ENCODE measurements around the gene RAP2A.

Gene RAP2A

DNA sequence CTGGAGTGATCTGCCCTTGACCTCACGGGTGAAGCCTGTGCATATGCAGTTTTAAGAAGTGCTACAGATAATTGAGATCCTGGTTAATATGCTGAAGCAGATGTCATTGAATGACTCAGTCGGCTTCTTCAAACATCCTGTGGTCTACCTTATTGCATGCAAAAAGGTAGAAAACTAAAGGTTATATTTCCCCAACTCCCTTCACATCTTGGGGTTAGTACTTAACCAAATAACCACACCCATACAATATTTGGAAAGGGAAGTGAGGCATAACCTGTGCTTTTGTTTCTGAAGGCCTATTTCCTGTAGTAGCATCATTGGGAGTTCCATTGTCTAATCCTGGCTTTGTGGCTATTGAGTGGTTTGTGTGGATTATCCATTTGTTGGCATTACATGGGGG lies 58.3 kb downstream of the RAP2A start:
- no peak overlapping the region for H3K4me3 ChIP-seq (ENCODE audit: low read depth in 1 of 2, low read length in 2 of 2)
- H3K9ac ChIP-seq (ENCODE audit: low read depth, low read length): no peak overlapping the region
- DNase-seq (no peak), ATAC-seq (ENCODE audit: insufficient read depth, low read depth) (no peak)
- no peaks in the 10 kb centered on the region for H3K36me3 ChIP-seq (ENCODE audit: insufficient read depth, low read length)
- H3K27me3 ChIP-seq (ENCODE audit: insufficient read depth, low read length, poor library complexity): no peaks in the 10 kb centered on the region
- H3K4me1 ChIP-seq (ENCODE audit: insufficient read depth, low read length): no peaks in the 10 kb centered on the region
- H3K4me2 ChIP-seq (ENCODE audit: insufficient read depth, low read length): no peak overlapping the region
- H3K9me3 ChIP-seq (ENCODE audit: insufficient read depth, low read length, severe bottlenecking): no peaks in the 10 kb centered on the region
- H2AFZ ChIP-seq (ENCODE audit: low read depth, low read length): no peak overlapping the region
- no peaks in the 10 kb centered on the region for H3K79me2 ChIP-seq (ENCODE audit: insufficient read depth, low read length)
- H4K20me1 ChIP-seq (ENCODE audit: insufficient read depth, low read length): no peaks in the 10 kb centered on the region
- no peak for TF ChIP-seq EZH2 (IDR thresholded peaks at IDR 0.05; ENCODE audit: borderline replicate concordance, low read depth, low read length, severe bottlenecking)
- TF ChIP-seq, protein P1, sequence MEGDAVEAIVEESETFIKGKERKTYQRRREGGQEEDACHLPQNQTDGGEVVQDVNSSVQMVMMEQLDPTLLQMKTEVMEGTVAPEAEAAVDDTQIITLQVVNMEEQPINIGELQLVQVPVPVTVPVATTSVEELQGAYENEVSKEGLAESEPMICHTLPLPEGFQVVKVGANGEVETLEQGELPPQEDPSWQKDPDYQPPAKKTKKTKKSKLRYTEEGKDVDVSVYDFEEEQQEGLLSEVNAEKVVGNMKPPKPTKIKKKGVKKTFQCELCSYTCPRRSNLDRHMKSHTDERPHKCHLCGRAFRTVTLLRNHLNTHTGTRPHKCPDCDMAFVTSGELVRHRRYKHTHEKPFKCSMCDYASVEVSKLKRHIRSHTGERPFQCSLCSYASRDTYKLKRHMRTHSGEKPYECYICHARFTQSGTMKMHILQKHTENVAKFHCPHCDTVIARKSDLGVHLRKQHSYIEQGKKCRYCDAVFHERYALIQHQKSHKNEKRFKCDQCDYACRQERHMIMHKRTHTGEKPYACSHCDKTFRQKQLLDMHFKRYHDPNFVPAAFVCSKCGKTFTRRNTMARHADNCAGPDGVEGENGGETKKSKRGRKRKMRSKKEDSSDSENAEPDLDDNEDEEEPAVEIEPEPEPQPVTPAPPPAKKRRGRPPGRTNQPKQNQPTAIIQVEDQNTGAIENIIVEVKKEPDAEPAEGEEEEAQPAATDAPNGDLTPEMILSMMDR (IDR thresholded peaks at IDR 0.05; ENCODE audit: borderline replicate concordance, extremely low read depth, low read length, poor library complexity, severe bottlenecking): no peak
- H3K27ac ChIP-seq (ENCODE audit: low read length): no peak overlapping the region

DNA sequence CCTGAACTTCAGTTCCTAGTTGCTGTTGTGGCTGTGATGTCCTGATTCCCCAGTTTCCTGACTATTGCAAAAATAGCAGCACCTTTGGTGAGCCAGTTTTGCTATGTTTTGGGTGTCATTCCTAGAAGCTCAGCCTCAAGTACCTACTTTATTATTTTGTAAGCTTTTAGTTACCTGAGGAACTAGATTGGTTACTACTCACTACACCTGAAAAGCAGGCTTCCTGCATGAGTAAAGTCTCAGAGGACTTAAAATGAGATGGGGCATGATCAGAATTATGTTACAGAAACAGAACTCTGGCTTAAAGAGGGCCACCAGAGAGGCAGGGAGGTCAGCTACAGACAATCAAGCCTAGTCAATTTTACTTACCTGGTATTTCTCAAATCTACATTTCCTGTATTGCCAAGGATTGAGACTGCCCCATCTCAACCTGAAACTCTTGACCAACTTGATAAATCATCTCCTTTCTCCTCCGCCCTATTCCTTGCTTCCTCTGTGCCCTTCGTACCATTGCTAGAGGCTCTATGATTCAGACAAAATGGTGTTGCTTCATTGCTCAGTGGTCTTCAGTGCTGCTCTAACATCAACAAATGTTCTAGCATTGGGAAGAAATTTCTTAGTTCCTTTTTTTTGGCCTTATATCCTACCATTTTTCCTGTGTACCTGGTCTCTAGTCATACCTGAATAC lies 58.9 kb downstream of the RAP2A start:
- H4K20me1 ChIP-seq (ENCODE audit: insufficient read depth, low read length): no peaks in the 10 kb centered on the region
- ATAC-seq (ENCODE audit: insufficient read depth, low read depth) (no peak), DNase-seq (no peak)
- TF ChIP-seq, protein P1 (IDR thresholded peaks at IDR 0.05; ENCODE audit: borderline replicate concordance, extremely low read depth, low read length, poor library complexity, severe bottlenecking): no peak
- TF ChIP-seq EZH2 (IDR thresholded peaks at IDR 0.05; ENCODE audit: borderline replicate concordance, low read depth, low read length, severe bottlenecking): no peak
- H3K27ac ChIP-seq (ENCODE audit: low read length): no peak overlapping the region
- H3K4me3 ChIP-seq (ENCODE audit: low read depth in 1 of 2, low read length in 2 of 2): no peak overlapping the region
- H3K9ac ChIP-seq (ENCODE audit: low read depth, low read length): no peak overlapping the region
- H3K27me3 ChIP-seq (ENCODE audit: insufficient read depth, low read length, poor library complexity): no peaks in the 10 kb centered on the region
- H3K9me3 ChIP-seq (ENCODE audit: insufficient read depth, low read length, severe bottlenecking): no peaks in the 10 kb centered on the region
- H3K4me1 ChIP-seq (ENCODE audit: insufficient read depth, low read length): no peaks in the 10 kb centered on the region
- H3K36me3 ChIP-seq (ENCODE audit: insufficient read depth, low read length): no peaks in the 10 kb centered on the region
- H3K79me2 ChIP-seq (ENCODE audit: insufficient read depth, low read length): no peaks in the 10 kb centered on the region
- H3K4me2 ChIP-seq (ENCODE audit: insufficient read depth, low read length): no peak overlapping the region
- no peak overlapping the region for H2AFZ ChIP-seq (ENCODE audit: low read depth, low read length)

DNA sequence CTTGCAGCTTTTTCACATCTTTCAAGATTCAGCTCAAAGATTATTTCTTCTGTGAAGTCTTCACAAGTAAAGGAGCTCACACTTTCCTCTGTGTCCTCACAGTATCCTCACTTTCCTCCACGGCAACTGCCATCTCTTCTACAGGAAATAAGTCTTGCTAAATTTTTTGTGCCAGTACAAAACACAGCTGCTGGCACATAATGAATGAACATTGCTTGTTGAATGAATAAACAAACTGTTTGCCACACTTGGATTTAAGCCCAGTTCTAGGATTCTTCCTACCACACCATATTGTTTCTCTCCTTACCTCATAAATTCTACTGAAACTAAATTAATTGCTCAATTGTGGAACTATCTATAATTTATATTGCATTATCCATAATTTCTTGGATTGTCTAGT lies 59.5 kb downstream of the RAP2A start:
- H3K4me1 ChIP-seq (ENCODE audit: insufficient read depth, low read length): no peaks in the 10 kb centered on the region
- H3K9me3 ChIP-seq (ENCODE audit: insufficient read depth, low read length, severe bottlenecking): no peaks in the 10 kb centered on the region
- H4K20me1 ChIP-seq (ENCODE audit: insufficient read depth, low read length): no peaks in the 10 kb centered on the region
- no peaks in the 10 kb centered on the region for H3K36me3 ChIP-seq (ENCODE audit: insufficient read depth, low read length)
- no peaks in the 10 kb centered on the region for H3K27me3 ChIP-seq (ENCODE audit: insufficient read depth, low read length, poor library complexity)
- DNase-seq (no peak), ATAC-seq (ENCODE audit: insufficient read depth, low read depth) (no peak)
- no peaks in the 10 kb centered on the region for H3K79me2 ChIP-seq (ENCODE audit: insufficient read depth, low read length)
- H3K4me2 ChIP-seq (ENCODE audit: insufficient read depth, low read length): no peak overlapping the region
- H3K9ac ChIP-seq (ENCODE audit: low read depth, low read length): no peak overlapping the region
- H2AFZ ChIP-seq (ENCODE audit: low read depth, low read length): no peak overlapping the region
- H3K27ac ChIP-seq (ENCODE audit: low read length): no peak overlapping the region
- no peak overlapping the region for H3K4me3 ChIP-seq (ENCODE audit: low read depth in 1 of 2, low read length in 2 of 2)
- TF ChIP-seq, protein P1 (IDR thresholded peaks at IDR 0.05; ENCODE audit: borderline replicate concordance, extremely low read depth, low read length, poor library complexity, severe bottlenecking): no peak
- no peak for TF ChIP-seq EZH2 (IDR thresholded peaks at IDR 0.05; ENCODE audit: borderline replicate concordance, low read depth, low read length, severe bottlenecking)

Measured in DND-41 (cell line).